KOPT-K1 (cell line): ENCODE data around the gene ANKS1B.

Experiments used
- H3K27ac ChIP-seq: fragments of 200-600 bp; sonication (generic); 2 replicates; pipeline ENCODE4 v1.5.1; 2016; ENCODE audit warnings: antibody characterized with exemption, mild to moderate bottlenecking, low read depth, low read length; ENCODE audit not compliant: poor library complexity, severe bottlenecking
- H3K36me3 ChIP-seq: fragments of 200-600 bp; sonication (generic); 2 replicates; pipeline ENCODE4 v1.5.1; 2017; ENCODE audit warnings: antibody characterized with exemption, mild to moderate bottlenecking, low read length, moderate library complexity; ENCODE audit not compliant: insufficient read depth
- H3K9me3 ChIP-seq: fragments of 200-600 bp; sonication (generic); 2 replicates; pipeline ENCODE4 v1.5.1; 2017; ENCODE audit warnings: antibody characterized with exemption, low read length, mild to moderate bottlenecking; ENCODE audit not compliant: insufficient read depth, poor library complexity, severe bottlenecking

ANKS1B gene

GRCh38 chr12:98743362-98743953 lies 1241.3 kb downstream of the ANKS1B start:
- H3K27ac ChIP-seq: no peak overlapping the region
- H3K9me3 ChIP-seq: no peaks in the 10 kb centered on the region
- no peaks in the 10 kb centered on the region for H3K36me3 ChIP-seq

- no peaks in the 10 kb centered on the region for H3K9me3 ChIP-seq
- H3K36me3 ChIP-seq: no peaks in the 10 kb centered on the region
- H3K27ac ChIP-seq: no peak overlapping the region
Observed at GRCh38 chr12:98741556-98742265, 1243.0 kb downstream of the ANKS1B start.

DNA sequence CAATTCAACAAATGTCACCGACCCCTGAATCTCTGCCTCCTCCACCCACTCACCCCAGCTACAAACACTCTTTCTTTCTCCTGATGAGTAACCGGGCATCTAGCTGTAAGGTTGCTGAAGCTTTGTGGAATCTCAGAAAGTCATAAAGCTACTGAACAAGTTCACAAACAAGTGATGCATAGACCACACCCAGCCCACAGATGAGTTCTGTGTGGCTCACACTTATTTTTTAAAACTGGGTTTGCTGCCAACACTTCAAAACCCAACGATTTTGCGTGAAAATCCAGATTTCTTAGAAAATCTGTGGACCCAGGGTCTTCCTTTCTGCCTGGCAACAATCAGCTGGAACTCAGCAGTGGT lies 1243.6 kb downstream of the ANKS1B start:
- H3K9me3 ChIP-seq: no peaks in the 10 kb centered on the region
- H3K27ac ChIP-seq: no peak overlapping the region
- no peaks in the 10 kb centered on the region for H3K36me3 ChIP-seq

DNA sequence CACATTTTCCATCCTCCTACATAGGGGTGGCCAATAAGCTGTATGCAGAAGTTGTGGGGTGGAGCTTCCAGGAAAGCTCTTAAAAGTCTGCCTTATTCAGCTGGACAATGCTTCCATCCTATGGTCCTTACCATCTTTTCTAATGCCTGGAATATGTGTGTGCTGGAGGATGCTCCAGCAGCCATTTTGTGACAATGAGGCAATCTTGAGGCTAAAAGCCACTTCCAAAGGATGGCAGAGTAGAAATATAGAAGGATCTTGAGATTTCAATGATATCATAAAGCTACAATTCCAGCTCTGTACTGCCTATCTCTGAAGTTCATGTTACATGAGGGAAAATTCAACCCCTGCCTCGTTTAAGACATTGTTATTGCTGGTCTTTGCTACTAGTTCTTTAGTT lies 1244.0 kb downstream of the ANKS1B start:
- Histone ChIP-seq H3K36me3 (no peaks in the 10 kb centered on the region), H3K27ac (no peak overlapping the region), H3K9me3 (no peaks in the 10 kb centered on the region)

DNA sequence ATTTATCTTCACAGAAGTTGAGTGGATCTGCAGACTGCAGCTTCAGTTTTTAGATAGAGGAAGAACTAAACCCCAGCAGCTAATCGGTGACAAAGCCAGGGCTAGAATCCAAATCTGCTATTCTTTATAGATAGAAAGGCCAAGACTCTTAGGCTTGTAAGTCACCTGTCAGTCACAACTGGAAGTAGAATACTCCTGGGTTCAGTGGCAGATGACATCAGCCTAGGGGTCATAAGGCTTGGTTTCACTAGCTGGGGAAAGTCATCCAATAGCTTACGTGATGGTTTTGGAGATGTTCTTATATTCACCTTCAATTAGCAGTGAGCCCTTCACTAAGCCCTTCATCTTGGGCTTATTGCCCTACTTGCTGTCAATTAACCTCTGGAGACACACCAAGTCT lies 1246.2 kb downstream of the ANKS1B start:
- Histone ChIP-seq H3K36me3 (no peaks in the 10 kb centered on the region), H3K9me3 (no peaks in the 10 kb centered on the region), H3K27ac (no peak overlapping the region)

GRCh38 chr12:98738002-98738401 lies 1246.7 kb downstream of the ANKS1B start:
- no peak overlapping the region for H3K27ac ChIP-seq
- no peaks in the 10 kb centered on the region for H3K36me3 ChIP-seq

DNA sequence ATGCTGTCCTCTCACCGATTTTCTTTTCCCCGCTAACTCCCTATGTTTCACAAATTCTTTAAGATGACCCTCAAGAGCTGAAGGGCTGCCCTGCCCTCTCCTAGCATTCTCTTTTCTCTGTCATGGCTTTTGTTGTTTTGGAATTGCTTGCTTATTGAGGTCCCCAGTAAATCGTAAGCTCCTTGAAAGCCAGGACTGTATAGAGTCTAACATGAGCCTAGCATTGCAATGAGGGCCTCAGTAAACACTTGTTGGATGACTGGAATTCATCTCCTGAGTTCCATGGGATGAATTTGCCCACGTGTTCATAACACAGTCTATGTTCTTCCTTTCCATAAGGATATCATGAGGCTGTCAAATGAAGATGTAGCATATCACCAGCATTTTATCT lies 1247.4 kb downstream of the ANKS1B start:
- H3K27ac ChIP-seq: no peak overlapping the region
- H3K36me3 ChIP-seq: no peaks in the 10 kb centered on the region
- no peaks in the 10 kb centered on the region for H3K9me3 ChIP-seq

More at GRCh38 chr12:98738002-98738401, 1246.7 kb downstream of the ANKS1B start:
- H3K9me3 ChIP-seq: no peaks in the 10 kb centered on the region

DNA sequence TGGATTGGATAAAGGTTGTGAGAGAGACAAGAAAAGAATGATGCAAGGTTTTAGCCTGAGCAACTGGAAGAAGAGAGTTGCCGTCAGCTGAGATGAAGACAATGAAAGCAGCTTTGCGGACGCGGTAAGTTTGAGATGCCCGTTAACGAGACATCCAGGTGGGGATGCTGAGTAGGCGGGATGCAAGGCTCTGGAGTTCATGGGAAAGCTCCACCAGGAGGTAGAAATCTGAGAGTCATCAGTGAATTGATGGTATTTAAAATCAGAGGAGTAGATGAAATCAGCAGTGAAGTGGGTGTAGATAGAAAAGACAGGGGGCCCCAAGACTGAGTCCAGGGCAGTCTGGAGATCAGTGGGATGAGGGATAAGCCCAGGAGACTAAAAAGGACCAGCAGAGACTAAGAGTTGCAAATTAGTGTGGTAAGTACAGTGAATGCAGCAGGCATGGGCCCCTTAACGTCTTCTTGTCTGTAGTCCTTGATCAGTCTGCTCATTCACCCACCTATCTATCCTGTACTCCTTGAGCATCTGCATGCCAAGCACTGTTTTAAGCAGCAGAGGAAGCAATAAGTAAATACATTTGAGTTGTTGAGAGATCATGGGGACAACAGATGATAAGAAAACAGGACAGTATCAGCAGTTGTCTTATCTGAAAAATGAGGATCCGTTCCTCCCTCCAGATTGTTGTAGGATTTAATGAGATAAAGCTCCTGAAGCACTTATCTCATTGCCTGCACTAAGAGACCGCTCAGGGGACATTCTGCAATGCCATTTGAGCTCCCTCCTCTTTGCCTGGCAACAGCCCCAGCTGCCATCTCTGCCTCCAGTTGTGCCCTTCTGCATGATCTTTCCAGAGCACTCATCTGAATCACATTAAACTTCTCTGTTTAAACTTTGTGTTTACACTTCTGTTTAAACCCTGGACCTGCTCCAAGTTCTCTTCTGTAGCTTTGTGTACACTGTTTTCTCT lies 1248.1 kb downstream of the ANKS1B start:
- H3K9me3 ChIP-seq: no peaks in the 10 kb centered on the region
- H3K36me3 ChIP-seq: no peaks in the 10 kb centered on the region
- H3K27ac ChIP-seq: no peak overlapping the region

DNA sequence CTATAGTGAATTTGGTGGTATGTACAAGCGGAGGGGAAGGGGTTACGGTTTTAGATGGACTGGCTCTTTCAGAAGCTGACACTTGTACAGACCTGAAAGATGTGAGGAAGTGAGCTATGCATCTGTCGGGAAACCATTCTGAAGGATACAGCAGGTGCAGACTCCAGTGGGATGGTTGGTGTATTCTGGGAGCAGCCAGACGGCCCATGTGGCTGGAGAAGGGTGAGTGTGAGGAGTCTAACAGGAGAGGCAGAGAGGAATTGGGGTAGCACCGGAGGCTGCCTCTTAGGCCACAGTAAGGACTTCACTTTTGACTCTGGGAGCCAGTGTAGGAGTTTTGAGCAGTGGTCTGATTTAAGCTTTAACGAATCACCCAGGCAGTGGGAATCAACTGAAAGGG lies 1248.9 kb downstream of the ANKS1B start:
- no peaks in the 10 kb centered on the region for H3K9me3 ChIP-seq
- H3K36me3 ChIP-seq: peaks cover 7% of the 10 kb centered on the region; the same call in 1 of the 2 replicates
- no peak overlapping the region for H3K27ac ChIP-seq

GRCh38 chr12:98733667-98734350 lies 1250.9 kb downstream of the ANKS1B start:
- H3K36me3 ChIP-seq: peaks cover 16% of the 10 kb centered on the region; the same call in 1 of the 2 replicates
- H3K9me3 ChIP-seq: no peaks in the 10 kb centered on the region
- no peak overlapping the region for H3K27ac ChIP-seq

- H3K36me3 ChIP-seq: peaks cover 25% of the 10 kb centered on the region
- no peaks in the 10 kb centered on the region for H3K9me3 ChIP-seq
- no peak overlapping the region for H3K27ac ChIP-seq
Observed at GRCh38 chr12:98730412-98730811, 1254.3 kb downstream of the ANKS1B start.

DNA sequence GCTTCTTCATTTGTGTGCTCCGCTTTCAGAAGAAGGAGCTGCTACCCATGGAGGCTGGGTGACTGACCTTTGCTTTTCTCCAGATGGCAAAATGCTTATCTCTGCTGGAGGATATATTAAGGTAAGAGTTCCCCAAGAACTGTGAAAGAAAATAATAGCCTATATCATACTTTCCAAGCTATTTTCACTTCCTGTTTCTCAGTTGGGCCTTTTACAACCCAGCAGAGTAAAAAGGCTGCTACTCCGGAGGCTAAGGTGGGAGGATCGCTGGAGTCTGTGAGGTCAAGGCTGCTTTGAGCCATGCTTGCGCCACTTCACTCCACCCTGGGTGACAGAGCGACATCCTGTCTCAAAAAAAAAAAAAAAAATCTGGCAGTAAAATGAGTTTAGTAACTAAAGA lies 1257.5 kb downstream of the ANKS1B start:
- Histone ChIP-seq H3K36me3 (peaks cover 29% of the 10 kb centered on the region), H3K27ac (no peak overlapping the region)

GRCh38 chr12:98725476-98726247 lies 1259.1 kb downstream of the ANKS1B start:
- Histone ChIP-seq H3K27ac (no peak overlapping the region), H3K36me3 (peaks cover 22% of the 10 kb centered on the region), H3K9me3 (no peaks in the 10 kb centered on the region)

More for the DNA sequence above, 1257.5 kb downstream of the ANKS1B start:
- no peaks in the 10 kb centered on the region for H3K9me3 ChIP-seq
